ENCODE results near the gene HIPK2.

HIPK2 gene

GRCh38 chr7:139695051-139695450 lies 82.7 kb downstream of the HIPK2 start:
- DNase-seq (ENCODE audit: low spot score): no peak

- no peak for DNase-seq (ENCODE audit: low spot score)
Observed at GRCh38 chr7:139694389-139694676, 83.5 kb downstream of the HIPK2 start.

GRCh38 chr7:139693651-139694388 lies 84.0 kb downstream of the HIPK2 start:
- no peak for DNase-seq (ENCODE audit: low spot score)

- DNase-seq (ENCODE audit: low spot score): no peak
Observed at GRCh38 chr7:139692723-139693122, 85.1 kb downstream of the HIPK2 start.

GRCh38 chr7:139691253-139691781 lies 86.5 kb downstream of the HIPK2 start:
- no peak for DNase-seq (ENCODE audit: low spot score)

GRCh38 chr7:139687980-139688632 lies 89.7 kb downstream of the HIPK2 start:
- no peak for DNase-seq (ENCODE audit: low spot score)

GRCh38 chr7:139687211-139687954 lies 90.4 kb downstream of the HIPK2 start:
- DNase-seq (ENCODE audit: low spot score): no peak

GRCh38 chr7:139683137-139683921 lies 94.5 kb downstream of the HIPK2 start:
- no peak for DNase-seq (ENCODE audit: low spot score)

GRCh38 chr7:139682136-139683013 lies 95.4 kb downstream of the HIPK2 start:
- no peak for DNase-seq (ENCODE audit: low spot score)

GRCh38 chr7:139681812-139682135 lies 96.0 kb downstream of the HIPK2 start:
- no peak for DNase-seq (ENCODE audit: low spot score)

- DNase-seq (ENCODE audit: low spot score): no peak
Observed at GRCh38 chr7:139681463-139681755, 96.4 kb downstream of the HIPK2 start.

- no peak for DNase-seq (ENCODE audit: low spot score)
Observed at GRCh38 chr7:139680676-139681462, 96.9 kb downstream of the HIPK2 start.

- no peak for DNase-seq (ENCODE audit: low spot score)
Observed at GRCh38 chr7:139679731-139680594, 97.8 kb downstream of the HIPK2 start.

- no peak for DNase-seq (ENCODE audit: low spot score)
Observed at GRCh38 chr7:139676390-139676789, 101.4 kb downstream of the HIPK2 start.

- no peak for DNase-seq (ENCODE audit: low spot score)
Observed at GRCh38 chr7:139675127-139676125, 102.4 kb downstream of the HIPK2 start.

- DNase-seq (ENCODE audit: low spot score): no peak
Observed at GRCh38 chr7:139674752-139675126, 103.1 kb downstream of the HIPK2 start.

GRCh38 chr7:139674341-139674740 lies 103.5 kb downstream of the HIPK2 start:
- no peak for DNase-seq (ENCODE audit: low spot score)

GRCh38 chr7:139673762-139674161 lies 104.0 kb downstream of the HIPK2 start:
- no peak for DNase-seq (ENCODE audit: low spot score)

GRCh38 chr7:139673230-139673629 lies 104.6 kb downstream of the HIPK2 start:
- peak; percentile 26 for DNase-seq (ENCODE audit: low spot score)
